ENCODE data around the gene BRI3BP.

DNA sequence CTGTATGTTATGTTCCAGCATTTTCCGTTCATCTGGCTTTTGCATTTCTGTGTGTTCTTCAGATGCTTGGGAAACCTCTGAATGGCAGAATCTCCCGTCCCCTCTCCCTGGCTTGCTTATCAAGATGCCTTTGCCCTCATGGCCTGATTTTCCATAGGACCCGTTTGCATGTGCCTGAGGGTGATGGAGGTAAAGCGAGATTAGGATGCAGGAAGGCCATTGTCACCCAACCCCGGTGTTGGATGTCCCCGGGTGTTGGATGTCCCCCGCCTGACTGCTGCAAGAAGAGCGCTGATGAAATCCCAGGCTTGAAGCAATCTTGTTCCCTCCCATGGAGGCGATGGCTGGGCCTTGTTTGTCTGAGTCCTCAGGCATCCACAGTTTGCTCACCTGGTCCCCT lies 9.6 kb downstream of the BRI3BP start:
- no peak for TF ChIP-seq POLR2A (IDR thresholded peaks at IDR 0.05; ENCODE audit: extremely low read depth, insufficient read length)
- TF ChIP-seq, protein P1, sequence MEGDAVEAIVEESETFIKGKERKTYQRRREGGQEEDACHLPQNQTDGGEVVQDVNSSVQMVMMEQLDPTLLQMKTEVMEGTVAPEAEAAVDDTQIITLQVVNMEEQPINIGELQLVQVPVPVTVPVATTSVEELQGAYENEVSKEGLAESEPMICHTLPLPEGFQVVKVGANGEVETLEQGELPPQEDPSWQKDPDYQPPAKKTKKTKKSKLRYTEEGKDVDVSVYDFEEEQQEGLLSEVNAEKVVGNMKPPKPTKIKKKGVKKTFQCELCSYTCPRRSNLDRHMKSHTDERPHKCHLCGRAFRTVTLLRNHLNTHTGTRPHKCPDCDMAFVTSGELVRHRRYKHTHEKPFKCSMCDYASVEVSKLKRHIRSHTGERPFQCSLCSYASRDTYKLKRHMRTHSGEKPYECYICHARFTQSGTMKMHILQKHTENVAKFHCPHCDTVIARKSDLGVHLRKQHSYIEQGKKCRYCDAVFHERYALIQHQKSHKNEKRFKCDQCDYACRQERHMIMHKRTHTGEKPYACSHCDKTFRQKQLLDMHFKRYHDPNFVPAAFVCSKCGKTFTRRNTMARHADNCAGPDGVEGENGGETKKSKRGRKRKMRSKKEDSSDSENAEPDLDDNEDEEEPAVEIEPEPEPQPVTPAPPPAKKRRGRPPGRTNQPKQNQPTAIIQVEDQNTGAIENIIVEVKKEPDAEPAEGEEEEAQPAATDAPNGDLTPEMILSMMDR (IDR thresholded peaks at IDR 0.05; ENCODE audit: low read depth, low read length) = no peak
- TF ChIP-seq, protein P2, sequence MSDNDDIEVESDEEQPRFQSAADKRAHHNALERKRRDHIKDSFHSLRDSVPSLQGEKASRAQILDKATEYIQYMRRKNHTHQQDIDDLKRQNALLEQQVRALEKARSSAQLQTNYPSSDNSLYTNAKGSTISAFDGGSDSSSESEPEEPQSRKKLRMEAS (IDR thresholded peaks at IDR 0.05; ENCODE audit: low read depth, low read length) = no peak
- TF ChIP-seq MYC (IDR thresholded peaks at IDR 0.05; ENCODE audit: low read depth, low read length) = no peak

Measured in NB4 (cell line).